Activated CD4-positive, alpha-beta memory T cell treated with anti-CD3 and anti-CD28 coated beads for 36 hours (primary cell): Measurements from ENCODE around the gene IL2RG. TPM values are rescaled to one million over a fixed set of nuclear protein-coding genes. Genes with fewer than 3 reads are reported as not detected.

Experiments used
- CTCF ChIA-PET: fragments of 350-600 bp; sonication (Branson Sonifier 250); formaldehyde crosslinking; loops from one replicate; lab custom pipeline; 2021; ENCODE audit warnings: antibody characterized with exemption, inconsistent platforms; lab: Charles Lee
- POLR2A ChIA-PET: fragments of 350-600 bp; sonication (Branson Sonifier 250); formaldehyde crosslinking; loops from one replicate; lab custom pipeline; 2021; ENCODE audit warnings: antibody characterized with exemption; lab: Charles Lee
- DNase-seq: peaks from one replicate; pipeline ENCODE4 v3.0.0-alpha.2; 2020
- H3K27ac Mint-ChIP-seq: one replicate; pipeline ENCODE4 v1.8.0; 2021; ENCODE audit warnings: mixed read lengths
- H3K27me3 Mint-ChIP-seq: one replicate; pipeline ENCODE4 v1.8.0; 2021; ENCODE audit warnings: mixed read lengths
- H3K36me3 Mint-ChIP-seq: one replicate; pipeline ENCODE4 v1.8.0; 2021; ENCODE audit warnings: mixed read lengths
- H3K4me1 Mint-ChIP-seq: one replicate; pipeline ENCODE4 v1.8.0; 2021; ENCODE audit warnings: low read depth, mixed read lengths
- H3K4me3 Mint-ChIP-seq: one replicate; pipeline ENCODE4 v1.8.0; 2021; ENCODE audit warnings: mild to moderate bottlenecking, mixed read lengths
- H3K9me3 Mint-ChIP-seq: one replicate; pipeline ENCODE4 v1.8.0; 2021; ENCODE audit warnings: mixed read lengths
- intact Hi-C: fragments of 100-400 bp; cut with micrococcal nuclease; formaldehyde crosslinking; loops from one replicate; pipeline ENCODE4 v1.15.1; 2023
- total RNA-seq, 2 experiments: library from RNA; stranded (reverse); gene quantifications; one replicate each; pipeline ENCODE4 v1.2.3, GENCODE V29; 2021

Gene IL2RG
- total RNA-seq, 2 experiments from 2014 or later: 289 to 290 TPM

GRCh38 chrX:71095981-71096759 lies 15.2 kb downstream of the IL2RG start:
- intact Hi-C loops: loop anchor here (1.0 to 5.0 kb wide), 4 partner anchors 15 to 271 kb away; partner anchors contain the start of genes IL2RG, MED12, SNX12 and TAF1
- Mint-ChIP-seq H3K9me3 (no peaks in the 10 kb centered on the region), H3K27me3 (no peaks in the 10 kb centered on the region), H3K4me1 (peaks cover 26% of the 10 kb centered on the region), H3K4me3 (peak overlapping the region; percentile 84), H3K27ac (peak overlapping the region; percentile 85), H3K36me3 (no peaks in the 10 kb centered on the region)
- no peak for DNase-seq
- POLR2A ChIA-PET: interaction anchor here (0.9 to 2.4 kb wide), 3 partner anchors 8 to 22 kb away, joined by 3 to 9 read pairs (median 6); partner anchors contain the start of genes IL2RG and MED12
- CTCF ChIA-PET: interaction anchor here (1.2 kb wide), 1 partner anchor 33 kb away, joined by 6 read pairs; no protein-coding TSS in a partner anchor

- H3K27me3 Mint-ChIP-seq: no peaks in the 10 kb centered on the region
- POLR2A ChIA-PET: interaction anchor here (0.9 to 1.1 kb wide), 2 partner anchors 9 to 22 kb away, joined by 3 to 6 read pairs; partner anchors contain the start of gene MED12
- CTCF ChIA-PET: interaction anchor here (0.6 to 1.2 kb wide), 2 partner anchors 33 to 485 kb away, joined by 3 to 6 read pairs; no protein-coding TSS in a partner anchor
- H3K27ac Mint-ChIP-seq: peak within 1 kb of the TSS; percentile 85
- peak; percentile 92 for DNase-seq
- peaks cover 23% of the 10 kb centered on the region for H3K4me1 Mint-ChIP-seq
- intact Hi-C loops: loop anchor here (1.0 to 5.0 kb wide), 3 partner anchors 15 to 272 kb away; partner anchors contain the start of genes IL2RG, MED12 and TAF1
- no peaks in the 10 kb centered on the region for H3K9me3 Mint-ChIP-seq
- peak within 1 kb of the TSS; percentile 84 for H3K4me3 Mint-ChIP-seq
- H3K36me3 Mint-ChIP-seq: no peaks in the 10 kb centered on the region
Measured at GRCh38 chrX:71095555-71095980, 15.8 kb downstream of the IL2RG start, which contains the start of gene FOXO4. Gene FOXO4 (plus strand): TSS chrX:71095851. CDS start chrX:71096529, 678 bp downstream.

DNA sequence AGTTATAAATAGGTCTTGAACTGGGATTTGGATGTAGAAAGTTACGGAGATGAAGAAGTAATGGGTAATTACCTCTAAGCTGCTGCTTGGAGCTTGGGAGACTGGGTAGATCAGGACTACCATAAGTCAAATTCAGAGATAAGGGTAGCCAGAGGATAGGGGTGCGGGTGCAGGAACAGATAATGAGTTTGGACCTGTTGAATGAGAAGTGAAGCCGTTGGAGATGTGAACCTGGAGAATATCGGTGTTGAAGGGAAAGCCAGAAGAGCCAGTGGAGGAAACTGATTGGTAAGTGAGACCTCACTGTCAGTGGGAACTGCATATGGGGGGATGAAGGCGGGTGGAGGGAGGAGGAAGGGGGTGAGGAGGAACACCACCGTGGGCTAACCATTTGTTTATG lies 16.3 kb downstream of the IL2RG start:
- intact Hi-C loops: loop anchor here (1.0 to 5.0 kb wide), 3 partner anchors 16 to 272 kb away; partner anchors contain the start of genes IL2RG, MED12 and TAF1
- H3K36me3 Mint-ChIP-seq: no peaks in the 10 kb centered on the region
- H3K27ac Mint-ChIP-seq: no peak overlapping the region
- ChIA-PET CTCF (interaction anchor here (0.6 kb wide), 1 partner anchor 485 kb away, joined by 3 read pairs; no protein-coding TSS in a partner anchor), POLR2A (no interaction called here)
- no peak for DNase-seq
- peak overlapping the region; percentile 84 for H3K4me3 Mint-ChIP-seq
- no peaks in the 10 kb centered on the region for H3K27me3 Mint-ChIP-seq
- no peaks in the 10 kb centered on the region for H3K9me3 Mint-ChIP-seq
- peaks cover 21% of the 10 kb centered on the region for H3K4me1 Mint-ChIP-seq

GRCh38 chrX:71091263-71091662 lies 20.1 kb downstream of the IL2RG start:
- Mint-ChIP-seq H3K4me3 (no peak overlapping the region), H3K9me3 (no peaks in the 10 kb centered on the region), H3K27me3 (no peaks in the 10 kb centered on the region), H3K4me1 (peaks cover 4% of the 10 kb centered on the region), H3K27ac (no peak overlapping the region), H3K36me3 (no peaks in the 10 kb centered on the region)
- ChIA-PET POLR2A (no interaction called here), CTCF (no interaction called here)
- intact Hi-C loops: no loop called here
- DNase-seq: no peak

DNA sequence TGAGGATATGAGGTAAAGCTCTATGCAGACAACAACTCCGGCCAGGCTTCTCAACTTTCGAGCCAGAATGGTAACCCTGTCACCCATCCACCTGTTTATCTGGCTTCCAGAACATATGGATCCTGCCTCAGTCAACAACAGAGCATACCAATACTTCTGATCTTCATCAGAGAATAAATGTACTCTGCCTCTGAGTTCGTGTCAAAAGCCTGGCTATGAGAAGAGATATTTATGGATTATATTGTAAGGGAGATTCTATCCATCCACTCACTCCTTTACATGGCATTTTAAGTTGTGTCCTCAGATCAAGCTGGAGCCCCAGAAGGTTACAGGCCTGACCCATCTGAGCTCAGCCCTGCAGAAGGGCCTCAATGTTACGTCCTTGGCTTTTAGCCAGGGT lies 25.5 kb downstream of the IL2RG start:
- no peak for DNase-seq
- Mint-ChIP-seq H3K27me3 (no peaks in the 10 kb centered on the region), H3K9me3 (no peaks in the 10 kb centered on the region), H3K4me1 (peaks cover 9% of the 10 kb centered on the region), H3K4me3 (no peak overlapping the region), H3K36me3 (no peaks in the 10 kb centered on the region), H3K27ac (no peak overlapping the region)
- CTCF ChIA-PET: no interaction called here
- POLR2A ChIA-PET: no interaction called here
- intact Hi-C loops: no loop called here

- H3K27ac Mint-ChIP-seq: no peak overlapping the region
- intact Hi-C loops: no loop called here
- H3K36me3 Mint-ChIP-seq: no peaks in the 10 kb centered on the region
- H3K27me3 Mint-ChIP-seq: no peaks in the 10 kb centered on the region
- POLR2A ChIA-PET: no interaction called here
- H3K4me1 Mint-ChIP-seq: peaks cover 9% of the 10 kb centered on the region
- no peak for DNase-seq
- H3K9me3 Mint-ChIP-seq: no peaks in the 10 kb centered on the region
- CTCF ChIA-PET: no interaction called here
- H3K4me3 Mint-ChIP-seq: no peak overlapping the region
Measured at GRCh38 chrX:71082822-71083221, 28.6 kb downstream of the IL2RG start.

- Mint-ChIP-seq H3K9me3 (no peaks in the 10 kb centered on the region), H3K4me3 (no peak overlapping the region), H3K36me3 (no peaks in the 10 kb centered on the region), H3K27ac (no peak overlapping the region), H3K4me1 (peaks cover 9% of the 10 kb centered on the region), H3K27me3 (no peaks in the 10 kb centered on the region)
- ChIA-PET CTCF (interaction anchor here (0.8 kb wide), 1 partner anchor 8 kb away, joined by 3 read pairs; no protein-coding TSS in a partner anchor), POLR2A (no interaction called here)
- DNase-seq: no peak
- intact Hi-C loops: no loop called here
Measured at GRCh38 chrX:71082124-71082647, 29.2 kb downstream of the IL2RG start.

- Mint-ChIP-seq H3K27ac (no peak overlapping the region), H3K4me1 (peaks cover 9% of the 10 kb centered on the region), H3K27me3 (no peaks in the 10 kb centered on the region), H3K36me3 (no peaks in the 10 kb centered on the region), H3K9me3 (no peaks in the 10 kb centered on the region), H3K4me3 (no peak overlapping the region)
- DNase-seq: no peak
- intact Hi-C loops: no loop called here
- ChIA-PET POLR2A (no interaction called here), CTCF (interaction anchor here (0.8 kb wide), 1 partner anchor 9 kb away, joined by 3 read pairs; no protein-coding TSS in a partner anchor)
Measured at GRCh38 chrX:71081330-71082123, 29.9 kb downstream of the IL2RG start.

DNA sequence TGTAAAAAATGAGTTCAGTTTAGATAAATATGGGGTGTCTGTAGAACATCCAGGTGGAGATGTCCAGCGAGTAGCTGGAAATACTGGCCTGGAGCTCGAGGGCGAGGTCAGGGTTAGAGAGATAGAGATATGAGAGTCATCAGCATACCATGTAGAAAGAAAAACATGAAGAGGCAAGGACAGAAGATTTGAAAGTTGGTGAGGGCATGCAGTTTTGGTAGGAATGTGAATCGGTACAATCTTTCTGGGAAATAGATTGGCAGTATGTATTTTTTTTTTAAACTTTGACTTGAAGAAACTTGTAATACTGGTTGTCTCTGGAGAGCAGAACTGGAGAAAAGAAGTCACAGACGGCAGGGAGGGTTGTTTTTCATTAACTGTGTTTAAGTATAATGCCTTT lies 40.8 kb downstream of the IL2RG start:
- no peak for DNase-seq
- Mint-ChIP-seq H3K4me3 (no peak overlapping the region), H3K9me3 (no peaks in the 10 kb centered on the region), H3K36me3 (peaks cover 2% of the 10 kb centered on the region), H3K4me1 (peaks cover 9% of the 10 kb centered on the region), H3K27ac (peak overlapping the region; percentile 5), H3K27me3 (peaks cover 2% of the 10 kb centered on the region)
- ChIA-PET CTCF (no interaction called here), POLR2A (interaction anchor here (1.3 kb wide), 1 partner anchor 48 kb away, joined by 3 read pairs; the partner anchor contains the start of gene MED12)
- intact Hi-C loops: no loop called here

- Mint-ChIP-seq H3K27ac (peak within 1 kb of the TSS; percentile 97), H3K27me3 (no peaks in the 10 kb centered on the region), H3K4me3 (peak within 1 kb of the TSS; percentile 95), H3K9me3 (no peaks in the 10 kb centered on the region), H3K4me1 (peaks cover 18% of the 10 kb centered on the region), H3K36me3 (peaks cover 8% of the 10 kb centered on the region)
- ChIA-PET POLR2A (interaction anchor here (1.0 to 1.5 kb wide), 4 partner anchors 10 to 298 kb away, joined by 4 to 8 read pairs (median 4); partner anchors contain the start of genes IL2RG, MED12 and TAF1), CTCF (no interaction called here)
- intact Hi-C loops: loop anchor here (1.0 to 2.0 kb wide), 7 partner anchors 15 to 298 kb away; partner anchors contain the start of genes IL2RG, MED12, TAF1 and ZMYM3
- peak; percentile 94 for DNase-seq
Measured at GRCh38 chrX:71068044-71068918, 43.1 kb downstream of the IL2RG start, which contains the start of gene SNX12. Gene SNX12 (minus strand): TSS chrX:71068334. CDS start chrX:71068306, 28 bp downstream.
